Occipital lobe (tissue), 2 donors: ENCODE measurements around the gene DENND5A. TPM values are rescaled to one million over a fixed set of nuclear protein-coding genes. Genes with fewer than 3 reads are reported as not detected.

ENCODE experiments used
- DNase-seq: peaks from one replicate; lab custom pipeline; 2025; lab: John Stamatoyannopoulos, UW
- total RNA-seq: library from RNA; depleted of rRNA; stranded (reverse); fragments of >200 nt; gene quantifications from one replicate; pipeline ENCODE4 v1.2.3, GENCODE V29; 2014

DENND5A gene
- total RNA-seq, 1 donor from 2014 or later = 137 TPM

- no peak for DNase-seq
These were observed 125.4 kb downstream of the DENND5A start for GRCh38 chr11:9139628-9140357.

- DNase-seq = no peak
These were observed 126.3 kb downstream of the DENND5A start for GRCh38 chr11:9138612-9139579.

DNA sequence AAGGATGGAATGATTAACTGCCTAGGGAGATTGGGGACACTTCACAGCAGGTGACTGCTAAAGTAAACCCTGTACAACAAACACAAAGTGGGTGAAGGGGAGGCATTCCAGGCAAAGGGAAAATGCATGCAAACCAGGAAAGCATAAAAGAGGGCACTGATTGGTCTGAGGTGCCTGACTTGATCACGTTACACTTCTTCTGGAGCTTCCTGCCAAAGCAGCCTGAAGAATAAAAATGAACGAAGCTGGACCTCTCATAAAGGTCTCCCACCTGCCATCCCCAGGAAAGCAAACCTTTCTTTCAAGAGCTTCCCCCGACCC lies 127.1 kb downstream of the DENND5A start:
- DNase-seq = no peak

GRCh38 chr11:9137293-9138132 lies 127.6 kb downstream of the DENND5A start:
- peak; percentile 56 for DNase-seq

DNA sequence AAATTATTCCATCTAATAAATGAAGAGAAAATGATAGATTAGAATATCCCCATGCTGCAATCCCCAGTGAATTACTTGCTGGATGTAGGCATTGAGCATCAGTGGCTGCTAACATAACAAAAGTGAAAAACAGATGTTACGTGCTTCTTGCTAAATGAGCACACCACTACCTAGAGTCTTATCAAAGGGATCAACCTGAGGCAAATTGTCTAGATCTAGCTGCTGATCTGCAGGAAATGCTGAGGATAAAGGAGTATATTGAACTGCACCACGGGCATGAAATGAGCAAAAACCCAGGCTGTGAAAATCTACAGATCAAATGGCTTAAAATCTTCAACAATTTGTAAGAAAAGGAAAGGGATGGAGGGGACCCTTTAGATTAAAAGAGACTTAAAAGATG lies 128.4 kb downstream of the DENND5A start:
- DNase-seq = no peak

GRCh38 chr11:9133956-9134355 lies 131.2 kb downstream of the DENND5A start:
- no peak for DNase-seq

- DNase-seq = peak; percentile 70
These were observed 132.8 kb downstream of the DENND5A start for GRCh38 chr11:9132203-9132878.

DNA sequence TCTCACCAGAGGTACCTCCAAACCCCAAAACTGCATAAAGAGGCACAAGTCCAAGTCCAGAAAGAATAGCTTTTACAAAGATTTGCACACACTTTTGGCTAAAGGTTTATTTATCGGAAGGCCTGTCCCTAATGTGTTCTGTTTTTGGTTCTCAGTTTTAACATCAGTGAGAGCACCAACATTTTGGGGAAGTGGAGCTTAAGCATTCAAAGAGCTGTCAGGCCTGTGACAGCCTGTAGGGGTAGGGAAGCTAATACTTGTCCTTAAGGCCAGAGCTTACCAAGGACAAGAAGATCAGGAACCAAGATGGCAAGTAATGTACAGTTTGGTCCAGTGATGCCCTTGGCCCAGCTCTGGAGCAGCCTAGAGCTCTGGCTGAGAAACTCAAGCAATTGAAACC lies 134.9 kb downstream of the DENND5A start:
- DNase-seq = no peak

DNA sequence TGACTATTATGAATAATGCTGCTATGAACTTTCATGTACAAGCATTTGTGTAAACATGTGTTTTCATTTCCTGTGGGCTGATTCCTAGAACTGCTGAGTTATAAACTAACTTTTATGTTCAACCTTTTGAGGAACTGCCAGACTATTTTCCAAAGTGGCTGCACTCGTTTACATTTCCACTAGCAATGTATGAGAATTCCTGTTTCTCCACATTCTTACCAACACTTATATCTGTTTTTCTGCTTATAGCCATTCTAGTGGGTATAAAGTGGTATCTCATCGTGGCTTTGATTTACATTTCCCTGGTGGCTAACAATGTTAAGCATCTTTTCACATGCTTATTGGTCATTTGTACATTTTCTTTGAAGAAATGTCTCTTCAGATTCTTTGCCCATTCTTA lies 138.5 kb downstream of the DENND5A start:
- DNase-seq = no peak

DNA sequence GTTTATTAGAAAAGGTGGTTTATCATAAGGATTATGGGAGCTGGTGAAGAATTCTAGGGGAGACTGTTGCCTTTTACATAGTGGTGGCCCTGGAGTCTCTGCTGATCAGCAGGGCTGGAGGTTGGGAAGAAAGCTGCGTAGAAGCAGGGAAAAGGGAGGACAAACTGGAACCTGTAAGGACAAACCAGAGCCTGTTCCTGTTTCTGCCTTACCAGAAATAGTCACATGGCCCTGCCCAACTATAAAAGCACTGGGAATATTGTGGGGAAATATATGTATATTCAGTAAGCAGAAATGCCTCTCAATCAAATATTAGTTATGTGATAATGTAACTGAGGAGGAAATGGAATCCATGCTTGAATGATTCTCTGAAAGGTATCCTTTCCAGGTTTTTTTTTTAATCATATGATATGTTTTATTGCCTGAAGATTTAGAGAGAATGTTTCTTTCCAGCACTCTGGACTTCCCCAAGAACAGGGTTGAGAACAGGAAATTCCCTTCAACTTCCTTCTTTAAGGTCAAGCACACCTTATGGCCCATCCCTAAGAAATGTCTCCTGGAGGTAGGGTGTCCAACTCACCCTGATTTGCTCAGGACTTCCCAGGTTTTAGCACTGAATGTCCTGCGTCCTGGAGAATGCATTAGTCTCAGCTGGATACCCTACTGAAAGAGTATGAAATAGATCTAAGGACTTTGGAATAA lies 139.8 kb downstream of the DENND5A start:
- no peak for DNase-seq

DNA sequence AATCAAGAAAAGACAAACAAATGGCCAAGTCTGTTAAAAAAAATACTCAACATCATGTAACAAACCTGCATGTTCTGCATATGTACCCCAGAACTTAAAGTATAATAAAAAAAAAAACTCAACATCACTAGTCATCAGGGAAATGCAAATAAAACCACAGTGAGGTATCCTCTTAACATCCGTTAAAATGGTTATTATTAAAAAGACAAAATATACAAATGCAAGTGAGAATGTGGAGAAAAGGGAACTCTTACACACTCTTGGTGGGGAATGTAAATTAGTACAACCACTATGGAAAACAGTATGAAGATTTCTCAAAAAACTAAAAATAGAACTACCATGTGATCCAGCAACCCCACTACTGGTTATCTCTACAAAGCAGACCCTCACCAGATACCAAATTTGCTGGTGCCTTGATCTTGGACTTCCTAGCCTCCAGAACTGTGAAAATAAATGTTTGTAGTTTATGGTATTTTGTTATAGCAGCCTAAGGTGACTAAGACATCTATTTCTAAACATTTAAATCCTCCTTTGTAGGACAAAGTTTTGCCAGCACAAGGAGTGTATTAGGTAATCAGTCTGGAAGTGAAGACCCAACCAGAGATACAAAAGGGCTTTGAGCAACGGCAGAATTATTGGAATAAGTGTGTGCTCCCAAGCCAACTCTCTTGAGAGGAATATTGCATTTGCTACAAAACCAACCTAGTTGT lies 141.4 kb downstream of the DENND5A start:
- no peak for DNase-seq

DNA sequence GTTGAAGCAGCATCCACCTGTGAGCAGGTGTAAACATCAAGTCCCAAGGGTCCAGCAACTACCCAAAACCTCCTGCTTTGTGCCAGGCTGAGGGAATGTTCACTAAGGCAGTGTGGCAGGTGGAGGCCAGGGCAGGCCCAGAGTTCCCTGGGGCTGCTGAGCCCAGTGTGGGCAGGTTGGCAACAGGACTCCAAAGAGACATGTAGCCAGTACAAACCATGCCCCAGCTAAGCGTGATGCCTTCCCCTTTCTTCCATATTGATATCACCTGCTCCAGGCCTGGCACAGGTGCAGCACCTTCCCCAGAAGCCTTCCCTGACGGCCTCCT lies 143.7 kb downstream of the DENND5A start:
- DNase-seq = no peak

- no peak for DNase-seq
These were observed 144.3 kb downstream of the DENND5A start for GRCh38 chr11:9120664-9121468.

DNA sequence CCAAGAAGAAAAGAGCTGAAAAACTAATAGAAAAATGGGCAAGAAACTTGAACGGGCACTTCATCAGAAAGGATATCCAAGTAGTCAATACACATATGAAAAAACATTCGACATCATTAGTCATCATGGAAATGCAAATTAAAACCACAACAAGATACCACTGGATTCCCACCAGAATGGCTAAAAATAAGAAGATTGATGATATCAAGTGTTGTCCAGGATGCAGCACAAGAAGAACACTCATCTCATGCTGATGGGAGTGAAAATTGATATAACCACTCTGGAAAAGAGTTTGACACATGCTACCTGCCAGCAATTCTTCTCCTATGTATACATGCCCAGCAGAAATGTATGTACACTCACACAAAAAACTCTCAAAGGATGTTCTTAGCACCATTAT lies 146.9 kb downstream of the DENND5A start:
- DNase-seq = no peak

GRCh38 chr11:9112075-9112474 lies 153.1 kb downstream of the DENND5A start:
- no peak for DNase-seq

DNA sequence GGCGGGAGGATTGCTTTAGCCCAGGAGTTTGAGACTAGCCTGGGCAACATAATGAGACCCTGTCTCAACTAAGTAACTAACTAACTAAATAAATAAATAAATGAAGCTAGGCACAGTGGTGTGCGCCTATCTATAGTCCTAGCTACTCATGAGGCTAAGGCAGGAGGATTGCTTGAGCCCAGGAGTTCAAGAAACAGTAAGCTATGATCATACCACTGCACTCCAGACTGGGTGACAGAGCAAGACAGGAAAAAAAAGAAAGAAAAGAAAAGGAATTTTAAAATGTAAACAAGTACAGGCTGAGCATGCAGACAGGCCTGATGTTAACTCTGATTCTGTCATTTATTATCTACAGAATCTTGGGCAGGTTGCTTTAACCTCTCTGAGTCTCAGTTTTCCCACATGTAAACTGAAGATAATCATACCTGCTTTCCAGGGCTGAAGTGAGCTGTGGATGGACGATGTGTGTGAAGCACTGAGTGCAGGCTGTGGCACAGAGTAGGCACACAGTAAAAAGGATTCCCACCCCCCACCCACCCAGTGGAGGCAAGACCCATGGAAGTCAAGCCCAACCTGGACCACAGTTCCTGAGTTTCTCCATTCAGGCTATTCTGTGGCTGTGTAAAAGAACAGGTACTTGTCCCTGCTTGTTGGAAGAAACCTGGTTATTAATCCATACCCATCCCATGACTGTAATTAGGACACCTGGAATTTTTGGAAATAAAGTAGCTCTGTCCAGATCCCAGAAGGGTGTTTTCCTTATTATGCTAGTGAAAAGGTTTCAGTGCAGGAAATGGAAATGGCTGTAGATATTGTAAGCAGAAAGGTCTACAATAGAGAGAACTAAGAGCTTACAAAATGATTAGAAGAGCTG lies 155.1 kb downstream of the DENND5A start:
- DNase-seq = no peak

GRCh38 chr11:9104580-9104979 lies 160.6 kb downstream of the DENND5A start:
- no peak for DNase-seq

DNA sequence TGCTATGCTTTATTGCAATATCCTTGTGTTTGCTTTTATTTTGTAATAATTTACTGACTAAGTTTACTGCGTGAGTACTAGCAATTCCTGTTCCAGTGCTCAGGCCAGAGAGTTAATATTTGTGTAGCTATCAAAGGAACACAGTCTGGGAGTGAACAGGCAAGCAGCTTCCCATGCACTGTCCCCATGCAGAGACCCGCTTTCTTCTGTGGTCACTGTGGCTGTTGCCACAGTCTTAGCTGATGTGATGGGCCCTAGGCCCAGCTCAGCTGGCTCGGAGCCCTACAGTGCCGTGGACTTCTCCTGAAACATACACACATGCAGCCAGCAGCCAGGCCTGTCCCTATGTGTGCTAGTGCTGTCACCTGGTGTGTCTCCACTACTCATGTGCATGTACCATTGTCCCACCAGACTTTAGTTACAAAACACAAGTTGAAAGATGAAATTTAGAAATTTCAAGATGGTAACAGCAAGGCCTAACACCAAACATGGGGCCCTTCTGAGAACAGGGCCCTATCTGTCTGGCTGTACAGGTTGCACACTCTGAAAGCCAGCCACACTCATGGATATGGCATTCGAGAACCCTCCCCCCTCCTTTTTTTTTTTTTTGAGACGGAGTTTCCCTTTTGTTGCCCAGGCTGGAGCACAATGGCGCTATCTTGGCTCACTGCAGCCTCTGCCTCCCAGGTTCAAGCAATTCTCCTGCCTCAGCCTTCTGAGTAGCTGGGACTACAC lies 161.4 kb downstream of the DENND5A start:
- no peak for DNase-seq
